K562 (cell line): ENCODE measurements around the gene HERC5.

Source experiments
- CTCF ChIP-seq, 3 experiments: IDR thresholded peaks in 2 of 3; conservative IDR thresholded peaks in 1 of 3; 2 replicates each; pipeline ENCODE4 v1.5.1; 2011 to 2012; ENCODE audit warnings: low read length in 3 of 3, mild to moderate bottlenecking in 3 of 3, control low read depth in 2 of 3, improper control_type of control experiment in 1 of 3, inconsistent platforms in 1 of 3, low read depth in 1 of 3, mixed read lengths in 1 of 3, moderate library complexity in 1 of 3; ENCODE audit not compliant: insufficient read depth in 2 of 3
- MAX ChIP-seq: sonication (generic); formaldehyde crosslinking; IDR thresholded peaks from 2 replicates; pipeline ENCODE4 v1.9.0; 2022; ENCODE audit warnings: mild to moderate bottlenecking, missing genetic modification reagents
- NFE2L1 ChIP-seq: fragments of 450-650 bp; IDR thresholded peaks from 2 replicates; pipeline ENCODE4 v1.6.1; 2016; ENCODE audit warnings: missing genetic modification characterization, low read depth, mild to moderate bottlenecking, missing compliant biosample characterization, moderate library complexity, borderline replicate concordance
- POLR2G ChIP-seq: fragments of 200-400 bp; formaldehyde crosslinking; IDR thresholded peaks from 2 replicates; pipeline ENCODE4 v1.6.1; 2017; ENCODE audit warnings: low read depth, mild to moderate bottlenecking, antibody characterized with exemption, low read length, moderate library complexity
- PYGO2 ChIP-seq: fragments of 450-650 bp; IDR thresholded peaks from 2 replicates; pipeline ENCODE4 v1.6.1; 2016; ENCODE audit warnings: mild to moderate bottlenecking, missing genetic modification characterization, moderate library complexity, missing compliant biosample characterization

DNA sequence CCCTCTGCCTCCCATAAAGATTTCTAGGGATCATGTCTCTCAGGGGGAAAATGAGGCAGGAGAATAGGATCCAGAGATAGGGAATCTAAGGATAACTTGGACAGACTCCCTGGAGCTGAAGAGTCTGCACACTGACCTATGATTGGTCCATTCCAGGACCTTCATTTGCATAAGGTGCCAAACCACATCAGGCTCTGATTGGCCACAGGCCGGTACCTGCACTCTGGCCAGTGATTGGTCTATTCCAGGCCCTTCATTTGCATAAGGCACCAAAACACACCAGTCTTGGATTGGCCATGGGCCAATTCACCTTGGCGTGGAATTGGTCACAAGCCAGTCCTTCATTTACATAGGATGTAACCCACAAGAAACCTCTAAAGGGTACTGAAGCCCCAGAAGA is 4.0 kb upstream of the HERC5 start:
- TF ChIP-seq MAX (CRISPR knock-in tag) (no peak), POLR2G (no peak), NFE2L1 (tag) (no peak), PYGO2 (tag) (no peak), CTCF (IDR thresholded peaks at IDR 0.05 in 2 of 3, conservative IDR thresholded peaks at IDR 0.05 in 1 of 3; ENCODE audit: insufficient read depth in 2 of 3, low read depth in 1 of 3, low read length in 3 of 3) (no peak)
